Measurements from ENCODE around the gene CYBC1. TPM values are rescaled to one million over a fixed set of nuclear protein-coding genes. Genes with fewer than 3 reads are reported as not detected.

The CYBC1 gene
- total RNA-seq, 1 experiment from 2014 or later = 174 TPM

- no peak for ATAC-seq
- no TSS peak for BruUV-seq (replicated peaks)
- ChIA-PET POLR2A (interaction anchor here (0.6 kb wide), 1 partner anchor 13 kb away, joined by 7 read pairs; no protein-coding TSS in a partner anchor), CTCF (no interaction called here)
- intact Hi-C loops (cut with micrococcal nuclease; ENCODE audit: unreplicated experiment) (no loop called here), in situ Hi-C loops (cut with HindIII; ENCODE audit: low pct_unique_long_range_greater_than_20kb, low sequenced_read_pairs) (no loop called here)
- Histone ChIP-seq H3K4me1 (ENCODE audit: control insufficient read depth, insufficient read depth, low read length) (no peaks in the 10 kb centered on the region), H3K36me3 (ENCODE audit: control insufficient read depth, insufficient read depth, low read length) (peaks cover 6% of the 10 kb centered on the region), H3K4me3 (ENCODE audit: low read depth in 2 of 2, low read length in 2 of 2) (no peak overlapping the region), H3K27ac (ENCODE audit: low read length) (no peak overlapping the region), H3K9me3 (ENCODE audit: control insufficient read depth, insufficient read depth, low read depth, low read length) (no peaks in the 10 kb centered on the region), H3K27me3 (ENCODE audit: control insufficient read depth, insufficient read depth, low read length) (no peaks in the 10 kb centered on the region)
- TF ChIP-seq, protein P1, sequence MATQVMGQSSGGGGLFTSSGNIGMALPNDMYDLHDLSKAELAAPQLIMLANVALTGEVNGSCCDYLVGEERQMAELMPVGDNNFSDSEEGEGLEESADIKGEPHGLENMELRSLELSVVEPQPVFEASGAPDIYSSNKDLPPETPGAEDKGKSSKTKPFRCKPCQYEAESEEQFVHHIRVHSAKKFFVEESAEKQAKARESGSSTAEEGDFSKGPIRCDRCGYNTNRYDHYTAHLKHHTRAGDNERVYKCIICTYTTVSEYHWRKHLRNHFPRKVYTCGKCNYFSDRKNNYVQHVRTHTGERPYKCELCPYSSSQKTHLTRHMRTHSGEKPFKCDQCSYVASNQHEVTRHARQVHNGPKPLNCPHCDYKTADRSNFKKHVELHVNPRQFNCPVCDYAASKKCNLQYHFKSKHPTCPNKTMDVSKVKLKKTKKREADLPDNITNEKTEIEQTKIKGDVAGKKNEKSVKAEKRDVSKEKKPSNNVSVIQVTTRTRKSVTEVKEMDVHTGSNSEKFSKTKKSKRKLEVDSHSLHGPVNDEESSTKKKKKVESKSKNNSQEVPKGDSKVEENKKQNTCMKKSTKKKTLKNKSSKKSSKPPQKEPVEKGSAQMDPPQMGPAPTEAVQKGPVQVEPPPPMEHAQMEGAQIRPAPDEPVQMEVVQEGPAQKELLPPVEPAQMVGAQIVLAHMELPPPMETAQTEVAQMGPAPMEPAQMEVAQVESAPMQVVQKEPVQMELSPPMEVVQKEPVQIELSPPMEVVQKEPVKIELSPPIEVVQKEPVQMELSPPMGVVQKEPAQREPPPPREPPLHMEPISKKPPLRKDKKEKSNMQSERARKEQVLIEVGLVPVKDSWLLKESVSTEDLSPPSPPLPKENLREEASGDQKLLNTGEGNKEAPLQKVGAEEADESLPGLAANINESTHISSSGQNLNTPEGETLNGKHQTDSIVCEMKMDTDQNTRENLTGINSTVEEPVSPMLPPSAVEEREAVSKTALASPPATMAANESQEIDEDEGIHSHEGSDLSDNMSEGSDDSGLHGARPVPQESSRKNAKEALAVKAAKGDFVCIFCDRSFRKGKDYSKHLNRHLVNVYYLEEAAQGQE (IDR thresholded peaks at IDR 0.05; ENCODE audit: insufficient read depth in 1 of 2, low read depth in 2 of 2, low read length in 1 of 2) = no peak
- TF ChIP-seq, protein P2, sequence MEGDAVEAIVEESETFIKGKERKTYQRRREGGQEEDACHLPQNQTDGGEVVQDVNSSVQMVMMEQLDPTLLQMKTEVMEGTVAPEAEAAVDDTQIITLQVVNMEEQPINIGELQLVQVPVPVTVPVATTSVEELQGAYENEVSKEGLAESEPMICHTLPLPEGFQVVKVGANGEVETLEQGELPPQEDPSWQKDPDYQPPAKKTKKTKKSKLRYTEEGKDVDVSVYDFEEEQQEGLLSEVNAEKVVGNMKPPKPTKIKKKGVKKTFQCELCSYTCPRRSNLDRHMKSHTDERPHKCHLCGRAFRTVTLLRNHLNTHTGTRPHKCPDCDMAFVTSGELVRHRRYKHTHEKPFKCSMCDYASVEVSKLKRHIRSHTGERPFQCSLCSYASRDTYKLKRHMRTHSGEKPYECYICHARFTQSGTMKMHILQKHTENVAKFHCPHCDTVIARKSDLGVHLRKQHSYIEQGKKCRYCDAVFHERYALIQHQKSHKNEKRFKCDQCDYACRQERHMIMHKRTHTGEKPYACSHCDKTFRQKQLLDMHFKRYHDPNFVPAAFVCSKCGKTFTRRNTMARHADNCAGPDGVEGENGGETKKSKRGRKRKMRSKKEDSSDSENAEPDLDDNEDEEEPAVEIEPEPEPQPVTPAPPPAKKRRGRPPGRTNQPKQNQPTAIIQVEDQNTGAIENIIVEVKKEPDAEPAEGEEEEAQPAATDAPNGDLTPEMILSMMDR (IDR thresholded peaks at IDR 0.05) = no peak
- no peak for TF ChIP-seq SIN3A (IDR thresholded peaks at IDR 0.05; ENCODE audit: borderline replicate concordance, insufficient read depth, low read depth, low read length)
- TF ChIP-seq POLR2AphosphoS5 (IDR thresholded peaks at IDR 0.05; ENCODE audit: low read depth, low read length) = no peak
- no peak for TF ChIP-seq TCF7L2 (IDR thresholded peaks at IDR 0.05; ENCODE audit: low read depth, low read length)
- no peak for DNase-seq (ENCODE audit: low read depth, low spot score)
Observed at GRCh38 chr17:82470065-82470464, 19.5 kb upstream of the CYBC1 start.

- TSS peak; percentile 16 for BruUV-seq (replicated peaks)
- no peak for TF ChIP-seq POLR2AphosphoS5 (IDR thresholded peaks at IDR 0.05; ENCODE audit: low read depth, low read length)
- TF ChIP-seq, protein P1 (IDR thresholded peaks at IDR 0.05; ENCODE audit: insufficient read depth in 1 of 2, low read depth in 2 of 2, low read length in 1 of 2) = no peak
- TF ChIP-seq, protein P2 (IDR thresholded peaks at IDR 0.05) = no peak
- TF ChIP-seq TCF7L2 (IDR thresholded peaks at IDR 0.05; ENCODE audit: low read depth, low read length) = no peak
- no peak for TF ChIP-seq SIN3A (IDR thresholded peaks at IDR 0.05; ENCODE audit: borderline replicate concordance, insufficient read depth, low read depth, low read length)
- H3K27me3 ChIP-seq (ENCODE audit: control insufficient read depth, insufficient read depth, low read length) = no peaks in the 10 kb centered on the region
- H3K4me3 ChIP-seq (ENCODE audit: low read depth in 2 of 2, low read length in 2 of 2) = no peak overlapping the region
- no peaks in the 10 kb centered on the region for H3K9me3 ChIP-seq (ENCODE audit: control insufficient read depth, insufficient read depth, low read depth, low read length)
- ChIA-PET CTCF (no interaction called here), POLR2A (no interaction called here)
- ATAC-seq (no peak), DNase-seq (ENCODE audit: low read depth, low spot score) (no peak)
- intact Hi-C loops (cut with micrococcal nuclease; ENCODE audit: unreplicated experiment) (no loop called here), in situ Hi-C loops (cut with HindIII; ENCODE audit: low pct_unique_long_range_greater_than_20kb, low sequenced_read_pairs) (no loop called here)
- H3K36me3 ChIP-seq (ENCODE audit: control insufficient read depth, insufficient read depth, low read length) = peaks cover 4% of the 10 kb centered on the region
- H3K4me1 ChIP-seq (ENCODE audit: control insufficient read depth, insufficient read depth, low read length) = no peaks in the 10 kb centered on the region
- H3K27ac ChIP-seq (ENCODE audit: low read length) = no peak overlapping the region
Observed at GRCh38 chr17:82468692-82469091, 18.1 kb upstream of the CYBC1 start.

Measured in Panc1 (cell line).